Lower leg skin (tissue), 3 donors: Measurements from ENCODE around the gene AMOTL1.

Source experiments
- POLR2A ChIP-seq, 2 donors: fragments of 450-650 bp; IDR thresholded peaks; one replicate each; pipeline ENCODE4 v1.6.1; 2016 to 2017; ENCODE audit warnings: antibody characterized with exemption in 2 of 2, mild to moderate bottlenecking in 1 of 2, moderate library complexity in 1 of 2
- TF ChIP-seq, protein P1 (sequence below), 3 donors: fragments of 450-650 bp; IDR thresholded peaks; one replicate each; pipeline ENCODE4 v1.5.1; 2016; ENCODE audit warnings: antibody characterized with exemption in 3 of 3, mild to moderate bottlenecking in 3 of 3, moderate library complexity in 2 of 3

GRCh38 chr11:94757037-94757735 is 11.0 kb upstream of the AMOTL1 start:
- TF ChIP-seq, protein P1, sequence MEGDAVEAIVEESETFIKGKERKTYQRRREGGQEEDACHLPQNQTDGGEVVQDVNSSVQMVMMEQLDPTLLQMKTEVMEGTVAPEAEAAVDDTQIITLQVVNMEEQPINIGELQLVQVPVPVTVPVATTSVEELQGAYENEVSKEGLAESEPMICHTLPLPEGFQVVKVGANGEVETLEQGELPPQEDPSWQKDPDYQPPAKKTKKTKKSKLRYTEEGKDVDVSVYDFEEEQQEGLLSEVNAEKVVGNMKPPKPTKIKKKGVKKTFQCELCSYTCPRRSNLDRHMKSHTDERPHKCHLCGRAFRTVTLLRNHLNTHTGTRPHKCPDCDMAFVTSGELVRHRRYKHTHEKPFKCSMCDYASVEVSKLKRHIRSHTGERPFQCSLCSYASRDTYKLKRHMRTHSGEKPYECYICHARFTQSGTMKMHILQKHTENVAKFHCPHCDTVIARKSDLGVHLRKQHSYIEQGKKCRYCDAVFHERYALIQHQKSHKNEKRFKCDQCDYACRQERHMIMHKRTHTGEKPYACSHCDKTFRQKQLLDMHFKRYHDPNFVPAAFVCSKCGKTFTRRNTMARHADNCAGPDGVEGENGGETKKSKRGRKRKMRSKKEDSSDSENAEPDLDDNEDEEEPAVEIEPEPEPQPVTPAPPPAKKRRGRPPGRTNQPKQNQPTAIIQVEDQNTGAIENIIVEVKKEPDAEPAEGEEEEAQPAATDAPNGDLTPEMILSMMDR (IDR thresholded peaks at IDR 0.05): no peak
- TF ChIP-seq POLR2A (IDR thresholded peaks at IDR 0.05): no peak
